NOMO-1 (cell line): Measurements from ENCODE around the gene USP50.
A peak's percentile ranks its signal among the peaks of the same experiment; 100 is the strongest.
"Not testable (repeated sequence)": the region's sequence is repeated elsewhere in the genome, so short reads cannot be mapped to it uniquely, and the experiment has no call there.

Source experiments
- DNase-seq, 2 experiments: peaks; one replicate each; lab custom pipeline; 2025; ENCODE audit not compliant: unreplicated experiment in 2 of 2; lab: John Stamatoyannopoulos, UW

USP50 gene

GRCh38 chr15:50505656-50506055 is 40.8 kb downstream of the USP50 start:
- DNase-seq, result not testable (repeated sequence)

- no peak for DNase-seq
Observed at GRCh38 chr15:50503144-50503543, 43.3 kb downstream of the USP50 start.

GRCh38 chr15:50501815-50502214 is 44.7 kb downstream of the USP50 start:
- no peak for DNase-seq

- DNase-seq, result no peak
Observed at GRCh38 chr15:50500352-50500751, 46.1 kb downstream of the USP50 start.

- DNase-seq, result no peak
Observed at GRCh38 chr15:50496692-50497091, 49.8 kb downstream of the USP50 start.

GRCh38 chr15:50494547-50494946 is 51.9 kb downstream of the USP50 start:
- not testable (repeated sequence) for DNase-seq

- no peak for DNase-seq
Observed at GRCh38 chr15:50493625-50494024, 52.8 kb downstream of the USP50 start.

GRCh38 chr15:50487287-50487686 is 59.2 kb downstream of the USP50 start:
- DNase-seq, result no peak

GRCh38 chr15:50485389-50485788 is 61.1 kb downstream of the USP50 start:
- no peak for DNase-seq

- DNase-seq, result no peak
Observed at GRCh38 chr15:50484781-50485180, 61.7 kb downstream of the USP50 start.

GRCh38 chr15:50476143-50476542 is 70.3 kb downstream of the USP50 start:
- no peak for DNase-seq

GRCh38 chr15:50471072-50471471 is 75.4 kb downstream of the USP50 start:
- DNase-seq, result no peak

- DNase-seq, result no peak
Observed at GRCh38 chr15:50463423-50464358, 82.8 kb downstream of the USP50 start.

- DNase-seq, result no peak
Observed at GRCh38 chr15:50458348-50459112, 87.9 kb downstream of the USP50 start.

GRCh38 chr15:50452927-50453326 is 93.5 kb downstream of the USP50 start:
- peak in 1 of 2 experiments; percentile 4 for DNase-seq
